Measurements from ENCODE around the gene GRIN2A. TPM values are rescaled to one million over a fixed set of nuclear protein-coding genes. Genes with fewer than 3 reads are reported as not detected.
A peak's percentile ranks its signal among the peaks of the same experiment; 100 is the strongest.

The GRIN2A gene
- total and polyA plus RNA-seq, 8 donors: 0.06 to 9.8 (median 0.86) TPM

DNA sequence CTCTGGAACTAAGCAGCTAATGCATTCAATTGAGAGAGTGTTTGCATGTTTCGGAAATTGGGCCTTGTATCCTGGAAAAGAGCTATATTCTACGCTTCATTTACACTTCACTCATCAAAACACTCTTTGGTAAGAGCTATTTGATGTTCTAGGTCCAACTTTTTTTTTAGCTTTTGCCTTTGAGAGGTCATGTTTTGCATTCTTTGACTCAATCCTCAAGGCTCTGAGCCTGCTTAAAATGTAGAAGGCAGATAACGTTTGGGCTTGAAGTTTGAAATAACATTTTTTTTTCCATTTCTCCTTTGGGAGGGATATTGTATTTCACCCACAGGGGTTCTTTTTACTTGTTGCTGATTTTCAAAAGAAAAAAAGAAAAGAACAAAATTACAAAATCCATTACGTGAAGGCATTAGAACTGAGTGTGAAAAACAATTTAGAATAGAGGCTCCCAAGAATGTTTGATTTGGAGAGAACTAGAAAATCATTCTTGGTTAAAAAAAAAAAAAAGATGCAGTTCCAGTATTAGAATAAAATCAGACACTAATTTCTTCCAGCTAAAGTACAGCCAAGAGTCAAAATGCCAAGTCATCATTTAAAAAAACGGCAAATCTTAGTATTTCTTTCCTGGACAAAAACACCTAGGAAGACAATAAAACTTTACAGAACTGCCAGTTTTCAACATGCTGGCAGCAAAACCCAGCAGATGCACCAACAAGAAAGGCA, 268.5 kb downstream of the GRIN2A start:
- no peak for DNase-seq
- 61 to 77% (median 73%) methylated on average over 5 of the region's 5 CpGs for WGBS, 5 donors
- Histone ChIP-seq H3K4me3 (no peak overlapping the region), H3K4me1 (peaks cover 0 to 5% (median 0%) of the 10 kb centered on the region in 4 donors), H3K9me3 (no peaks in the 10 kb centered on the region), H3K27ac (peak overlapping the region in 1 of 5 donors; percentile 22), H3K27me3 (no peaks in the 10 kb centered on the region), H3K36me3 (no peaks in the 10 kb centered on the region)
- intact Hi-C loops (cut with DNase I; ENCODE audit: low total_unique reads): no loop called here
- TF ChIP-seq POLR2AphosphoS5 (IDR thresholded peaks at IDR 0.05): no peak
- no peak for TF ChIP-seq POLR2A (IDR thresholded peaks at IDR 0.05)
- TF ChIP-seq, protein P1, sequence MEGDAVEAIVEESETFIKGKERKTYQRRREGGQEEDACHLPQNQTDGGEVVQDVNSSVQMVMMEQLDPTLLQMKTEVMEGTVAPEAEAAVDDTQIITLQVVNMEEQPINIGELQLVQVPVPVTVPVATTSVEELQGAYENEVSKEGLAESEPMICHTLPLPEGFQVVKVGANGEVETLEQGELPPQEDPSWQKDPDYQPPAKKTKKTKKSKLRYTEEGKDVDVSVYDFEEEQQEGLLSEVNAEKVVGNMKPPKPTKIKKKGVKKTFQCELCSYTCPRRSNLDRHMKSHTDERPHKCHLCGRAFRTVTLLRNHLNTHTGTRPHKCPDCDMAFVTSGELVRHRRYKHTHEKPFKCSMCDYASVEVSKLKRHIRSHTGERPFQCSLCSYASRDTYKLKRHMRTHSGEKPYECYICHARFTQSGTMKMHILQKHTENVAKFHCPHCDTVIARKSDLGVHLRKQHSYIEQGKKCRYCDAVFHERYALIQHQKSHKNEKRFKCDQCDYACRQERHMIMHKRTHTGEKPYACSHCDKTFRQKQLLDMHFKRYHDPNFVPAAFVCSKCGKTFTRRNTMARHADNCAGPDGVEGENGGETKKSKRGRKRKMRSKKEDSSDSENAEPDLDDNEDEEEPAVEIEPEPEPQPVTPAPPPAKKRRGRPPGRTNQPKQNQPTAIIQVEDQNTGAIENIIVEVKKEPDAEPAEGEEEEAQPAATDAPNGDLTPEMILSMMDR (IDR thresholded peaks at IDR 0.05): no peak
- TF ChIP-seq EP300 (IDR thresholded peaks at IDR 0.05): no peak

DNA sequence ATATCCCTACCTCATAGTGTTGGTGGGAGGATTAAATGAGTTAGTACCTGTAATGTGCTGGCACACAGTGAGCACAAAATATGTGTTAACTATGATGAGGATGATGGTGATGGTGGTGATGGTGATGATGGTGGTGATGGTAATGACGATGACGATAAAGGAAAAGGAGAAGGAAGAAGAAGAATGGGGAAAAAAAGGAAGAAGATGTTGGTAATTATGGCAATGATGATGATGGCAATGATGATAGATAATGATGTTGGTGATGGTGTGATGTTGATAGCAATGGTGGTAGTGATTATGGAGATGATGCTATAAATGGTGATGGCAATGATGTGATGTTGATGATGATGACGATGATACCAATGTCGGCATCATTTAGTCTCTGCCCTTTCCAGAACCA, 270.2 kb downstream of the GRIN2A start:
- Histone ChIP-seq H3K4me3 (no peak overlapping the region), H3K27ac (no peak overlapping the region), H3K36me3 (no peaks in the 10 kb centered on the region), H3K27me3 (no peaks in the 10 kb centered on the region), H3K9me3 (no peaks in the 10 kb centered on the region), H3K4me1 (peaks cover 0 to 5% (median 0%) of the 10 kb centered on the region in 4 donors)
- intact Hi-C loops (cut with DNase I; ENCODE audit: low total_unique reads): no loop called here
- 92 to 99% (median 96%) methylated on average over 4 of the region's 4 CpGs for WGBS, 5 donors
- no peak for DNase-seq
- TF ChIP-seq EP300 (IDR thresholded peaks at IDR 0.05) (no peak), POLR2A (IDR thresholded peaks at IDR 0.05) (no peak), POLR2AphosphoS5 (IDR thresholded peaks at IDR 0.05) (no peak)
- TF ChIP-seq, protein P1 (IDR thresholded peaks at IDR 0.05): no peak

DNA sequence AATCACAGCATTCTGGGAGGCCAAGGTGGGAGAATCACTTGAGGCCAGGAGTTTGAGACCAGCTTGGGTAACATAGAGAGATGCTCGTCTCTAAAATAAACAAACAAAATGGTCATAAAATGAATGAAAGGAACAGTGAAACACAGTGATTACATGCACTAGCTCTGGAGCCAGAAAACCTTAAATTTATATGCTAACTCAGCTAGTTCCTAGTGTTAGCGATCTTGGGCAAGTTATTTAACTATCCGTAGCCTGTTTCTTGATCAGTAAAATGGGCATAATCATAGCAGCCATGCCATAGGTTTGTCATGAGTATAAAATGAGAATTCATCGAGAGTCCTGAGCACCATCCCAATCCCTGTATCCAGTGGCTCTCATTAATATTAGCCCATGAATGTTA, 271.0 kb downstream of the GRIN2A start:
- Histone ChIP-seq H3K27me3 (no peaks in the 10 kb centered on the region), H3K36me3 (no peaks in the 10 kb centered on the region), H3K9me3 (no peaks in the 10 kb centered on the region), H3K4me1 (peaks cover 0 to 5% (median 0%) of the 10 kb centered on the region in 4 donors), H3K4me3 (no peak overlapping the region), H3K27ac (no peak overlapping the region)
- intact Hi-C loops (cut with DNase I; ENCODE audit: low total_unique reads): no loop called here
- DNase-seq: no peak
- 75 to 88% (median 83%) methylated on average over 4 of the region's 4 CpGs for WGBS, 5 donors
- TF ChIP-seq, protein P1 (IDR thresholded peaks at IDR 0.05): no peak
- no peak for TF ChIP-seq POLR2A (IDR thresholded peaks at IDR 0.05)
- TF ChIP-seq EP300 (IDR thresholded peaks at IDR 0.05): no peak
- no peak for TF ChIP-seq POLR2AphosphoS5 (IDR thresholded peaks at IDR 0.05)

DNA sequence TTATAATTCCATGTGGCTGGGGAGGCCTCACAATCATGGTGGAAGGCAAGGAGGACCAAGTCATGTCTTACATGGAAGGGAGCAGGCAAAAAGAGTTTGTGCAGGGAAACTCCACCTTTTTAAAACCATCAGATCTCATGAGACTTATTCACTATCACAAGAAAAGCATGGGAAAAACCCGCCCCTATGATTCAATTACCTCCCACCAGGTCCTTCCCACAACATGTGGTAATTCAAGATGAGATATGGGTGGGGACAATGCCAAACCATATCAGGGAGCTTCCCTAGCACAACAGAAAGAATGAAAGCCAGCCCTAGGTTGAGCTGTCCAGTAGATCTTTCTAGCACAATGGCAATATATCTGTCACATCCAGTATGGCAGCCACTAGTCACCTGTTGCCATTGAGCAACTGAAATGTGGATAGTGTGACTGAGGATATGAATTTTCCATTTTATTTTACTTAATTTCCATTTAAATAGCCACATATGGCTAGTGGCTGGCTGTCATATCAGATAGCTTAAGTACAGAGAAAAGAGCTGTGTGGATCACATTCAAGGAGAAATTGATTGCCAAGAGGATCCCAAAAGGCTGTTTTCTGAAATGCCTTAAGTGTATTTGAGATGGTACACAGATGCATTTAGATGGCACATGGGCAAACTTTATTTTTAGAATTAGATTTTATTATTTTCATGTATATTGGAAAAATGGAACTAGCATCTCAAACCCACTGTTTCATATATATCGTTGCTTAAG, 273.0 kb downstream of the GRIN2A start:
- WGBS, 5 donors: 84 to 96% (median 87%) methylated on average over 2 of the region's 2 CpGs
- Histone ChIP-seq H3K4me1 (peaks cover 0 to 3% (median 0%) of the 10 kb centered on the region in 4 donors), H3K27me3 (no peaks in the 10 kb centered on the region), H3K4me3 (no peak overlapping the region), H3K36me3 (no peaks in the 10 kb centered on the region), H3K9me3 (no peaks in the 10 kb centered on the region), H3K27ac (no peak overlapping the region)
- TF ChIP-seq POLR2AphosphoS5 (IDR thresholded peaks at IDR 0.05) (no peak), EP300 (IDR thresholded peaks at IDR 0.05) (no peak), POLR2A (IDR thresholded peaks at IDR 0.05) (no peak)
- TF ChIP-seq, protein P1 (IDR thresholded peaks at IDR 0.05): no peak
- DNase-seq: no peak
- intact Hi-C loops (cut with DNase I; ENCODE audit: low total_unique reads): no loop called here
